Neutrophil (primary cell): ENCODE measurements around the gene KCNK15.

Experiments
- H3K27ac ChIP-seq: fragments of 200-600 bp; sonication (generic); 2 replicates; pipeline ENCODE4 v1.5.1; 2016; ENCODE audit warnings: mild to moderate bottlenecking, moderate library complexity
- H3K27me3 ChIP-seq: fragments of 200-600 bp; sonication (generic); 2 replicates; pipeline ENCODE4 v1.6.0; 2016; ENCODE audit warnings: mild to moderate bottlenecking
- H3K36me3 ChIP-seq: fragments of 200-600 bp; sonication (generic); 2 replicates; pipeline ENCODE4 v1.5.1; 2017
- H3K4me1 ChIP-seq, 2 experiments: fragments of 200-600 bp in 1 of 2; sonication (generic) in 1 of 2; 1 replicate in 1 of 2; 2 replicates in 1 of 2; pipeline versions ENCODE4 v1.5.1 to v1.6.1; 2013 to 2016; ENCODE audit warnings: low read depth in 1 of 2, low read length in 1 of 2, mild to moderate bottlenecking in 1 of 2, moderate library complexity in 1 of 2; ENCODE audit not compliant: control insufficient read depth in 1 of 2, insufficient read depth in 1 of 2
- H3K4me3 ChIP-seq, 2 experiments: fragments of 200-600 bp in 1 of 2; sonication (generic) in 1 of 2; 1 replicate in 1 of 2; 2 replicates in 1 of 2; pipeline ENCODE4 v1.5.1; 2013 to 2016; ENCODE audit warnings: low read depth in 1 of 2, low read length in 1 of 2, mild to moderate bottlenecking in 1 of 2, moderate library complexity in 1 of 2
- H3K9me3 ChIP-seq: fragments of 200-600 bp; sonication (generic); 2 replicates; pipeline ENCODE4 v1.5.1; 2016
- CTCF ChIP-seq: fragments of 200-600 bp; sonication (generic); IDR thresholded peaks from 2 replicates; pipeline ENCODE4 v1.5.1; 2016; ENCODE audit warnings: antibody characterized with exemption

KCNK15 gene

GRCh38 chr20:44737116-44737515 is 8.5 kb upstream of the KCNK15 start:
- H3K4me3 ChIP-seq, result no peak overlapping the region
- H3K36me3 ChIP-seq, result no peaks in the 10 kb centered on the region
- peaks cover 10% of the 10 kb centered on the region for H3K27me3 ChIP-seq
- H3K27ac ChIP-seq, result no peak overlapping the region
- no peaks in the 10 kb centered on the region for H3K9me3 ChIP-seq
- peaks cover 0 to 4% of the 10 kb centered on the region in 2 experiments for H3K4me1 ChIP-seq
- TF ChIP-seq CTCF, result no peak

GRCh38 chr20:44738813-44739477 is 6.7 kb upstream of the KCNK15 start:
- Histone ChIP-seq H3K4me3 (no peak overlapping the region), H3K27ac (no peak overlapping the region), H3K36me3 (no peaks in the 10 kb centered on the region), H3K27me3 (peaks cover 28% of the 10 kb centered on the region), H3K4me1 (peaks cover 0 to 4% of the 10 kb centered on the region in 2 experiments), H3K9me3 (no peaks in the 10 kb centered on the region)
- TF ChIP-seq CTCF, result no peak

GRCh38 chr20:44739942-44740341 is 5.7 kb upstream of the KCNK15 start:
- H3K27ac ChIP-seq, result no peak overlapping the region
- TF ChIP-seq CTCF, result no peak
- peaks cover 0 to 4% of the 10 kb centered on the region in 2 experiments for H3K4me1 ChIP-seq
- H3K4me3 ChIP-seq, result no peak overlapping the region
- peaks cover 38% of the 10 kb centered on the region for H3K27me3 ChIP-seq
- no peaks in the 10 kb centered on the region for H3K36me3 ChIP-seq
- no peaks in the 10 kb centered on the region for H3K9me3 ChIP-seq

- H3K27ac ChIP-seq, result no peak overlapping the region
- H3K27me3 ChIP-seq, result peaks cover 64% of the 10 kb centered on the region
- no peak for TF ChIP-seq CTCF
- peaks cover 3 to 12% of the 10 kb centered on the region in 2 experiments for H3K4me1 ChIP-seq
- H3K36me3 ChIP-seq, result no peaks in the 10 kb centered on the region
- no peaks in the 10 kb centered on the region for H3K9me3 ChIP-seq
- no peak overlapping the region for H3K4me3 ChIP-seq
These were observed 3.2 kb upstream of the KCNK15 start for GRCh38 chr20:44742304-44743079.

GRCh38 chr20:44743080-44743701 is 2.5 kb upstream of the KCNK15 start:
- H3K4me3 ChIP-seq, result no peak overlapping the region
- peaks cover 3 to 12% of the 10 kb centered on the region in 2 experiments for H3K4me1 ChIP-seq
- peaks cover 70% of the 10 kb centered on the region for H3K27me3 ChIP-seq
- no peak for TF ChIP-seq CTCF
- H3K9me3 ChIP-seq, result no peaks in the 10 kb centered on the region
- H3K36me3 ChIP-seq, result no peaks in the 10 kb centered on the region
- no peak overlapping the region for H3K27ac ChIP-seq
